NCI-H82 treated with DMSO at 0.1 percent for 48 hours (cell line): Measurements from ENCODE around the gene ZBTB1.
"Not testable (repeated sequence)": the region's sequence is repeated elsewhere in the genome, so short reads cannot be mapped to it uniquely, and the experiment has no call there.

Source experiments
- DNase-seq: peaks from one replicate; lab custom pipeline; 2025; ENCODE audit not compliant: unreplicated experiment; lab: John Stamatoyannopoulos, UW

ZBTB1 gene

GRCh38 chr14:64496764-64497163 is 7.8 kb upstream of the ZBTB1 start:
- no peak for DNase-seq

- no peak for DNase-seq
Observed at GRCh38 chr14:64500088-64500487, 4.5 kb upstream of the ZBTB1 start.

- no peak for DNase-seq
Observed at GRCh38 chr14:64501411-64502171, 3.0 kb upstream of the ZBTB1 start.

- no peak for DNase-seq
Observed at GRCh38 chr14:64502456-64502855, 2.1 kb upstream of the ZBTB1 start.

GRCh38 chr14:64502887-64503433 is 1.6 kb upstream of the ZBTB1 start:
- DNase-seq: no peak

GRCh38 chr14:64503434-64504309 is 898 bp upstream of the ZBTB1 start, which contains the start of gene ZBTB25:
Gene ZBTB25, minus strand, starts transcription at chr14:64503838. Its CDS starts 13,305 bp downstream, at chr14:64490533.
- DNase-seq: peak; percentile 42

GRCh38 chr14:64504897-64505794 is 576 bp downstream of the ZBTB1 start:
- DNase-seq: peak; percentile 52

- DNase-seq: no peak
Observed at GRCh38 chr14:64506721-64507120, 2.2 kb downstream of the ZBTB1 start.

GRCh38 chr14:64507376-64508156 is 3.0 kb downstream of the ZBTB1 start:
- DNase-seq: no peak

GRCh38 chr14:64508215-64508776 is 3.7 kb downstream of the ZBTB1 start:
- no peak for DNase-seq

GRCh38 chr14:64509036-64509435 is 4.5 kb downstream of the ZBTB1 start:
- DNase-seq: no peak

- peak; percentile 53 for DNase-seq
Observed at GRCh38 chr14:64510825-64511671, 6.5 kb downstream of the ZBTB1 start.

GRCh38 chr14:64513271-64513670 is 8.7 kb downstream of the ZBTB1 start:
- DNase-seq: no peak

- no peak for DNase-seq
Observed at GRCh38 chr14:64515053-64515452, 10.5 kb downstream of the ZBTB1 start.

GRCh38 chr14:64516969-64517368 is 12.4 kb downstream of the ZBTB1 start:
- DNase-seq: no peak

GRCh38 chr14:64517667-64518066 is 13.1 kb downstream of the ZBTB1 start:
- DNase-seq: not testable (repeated sequence)

GRCh38 chr14:64518229-64518628 is 13.7 kb downstream of the ZBTB1 start:
- no peak for DNase-seq

- DNase-seq: no peak
Observed at GRCh38 chr14:64520699-64521098, 16.1 kb downstream of the ZBTB1 start.
